Keratinocyte (primary cell): ENCODE data around the gene AIP. TPM values are rescaled to one million over a fixed set of nuclear protein-coding genes. Genes with fewer than 3 reads are reported as not detected.
A peak's percentile ranks its signal among the peaks of the same experiment; 100 is the strongest.

Experiments
- DNase-seq: peaks from one replicate; pipeline ENCODE4 v3.0.0-alpha.2; 2011; ENCODE audit warnings: low read depth, missing footprints, low spot score
- FAIRE-seq: peaks from 2 replicates; lab custom pipeline; 2011; peaks lifted over from hg19 to GRCh38; lab: Jason Lieb, UNC
- H2AFZ ChIP-seq: 2 replicates; pipeline ENCODE4 v1.6.0; 2012; ENCODE audit warnings: low read length, control low read depth, inconsistent platforms; ENCODE audit not compliant: control insufficient read depth
- H3K27ac ChIP-seq: 2 replicates; pipeline ENCODE4 v1.5.1; 2011; ENCODE audit warnings: low read length; ENCODE audit not compliant: control insufficient read depth, insufficient read depth
- H3K27me3 ChIP-seq: 3 replicates; pipeline ENCODE4 v1.6.0; 2011; ENCODE audit warnings: low read length; ENCODE audit not compliant: control insufficient read depth, insufficient read depth; ENCODE audit errors: extremely low read depth
- H3K36me3 ChIP-seq, 2 experiments: 2 replicates in 1 of 2; 3 replicates in 1 of 2; pipeline ENCODE4 v1.5.1; 2011; ENCODE audit warnings: low read length in 2 of 2, mild to moderate bottlenecking in 1 of 2; ENCODE audit not compliant: control insufficient read depth in 2 of 2, insufficient read depth in 2 of 2; ENCODE audit errors: extremely low read depth in 1 of 2
- H3K4me1 ChIP-seq: 3 replicates; pipeline ENCODE4 v1.5.1; 2011; ENCODE audit warnings: low read length; ENCODE audit not compliant: control insufficient read depth, insufficient read depth; ENCODE audit errors: extremely low read depth
- H3K4me2 ChIP-seq: 3 replicates; pipeline ENCODE4 v1.6.0; 2011; ENCODE audit warnings: low read depth, low read length; ENCODE audit not compliant: control insufficient read depth, insufficient read depth; ENCODE audit errors: extremely low read depth
- H3K4me3 ChIP-seq, 3 experiments: fragments of 200-600 bp in 1 of 3; sonication (generic) in 1 of 3; 2 replicates in 2 of 3; 3 replicates in 1 of 3; pipeline ENCODE4 v1.5.1; 2011 to 2016; ENCODE audit warnings: low read length in 3 of 3, mild to moderate bottlenecking in 3 of 3, control low read depth in 2 of 3, inconsistent platforms in 1 of 3, low read depth in 1 of 3, mixed read lengths in 1 of 3, mixed run types in 1 of 3, moderate library complexity in 1 of 3; ENCODE audit not compliant: control insufficient read depth in 2 of 3, insufficient read depth in 2 of 3; ENCODE audit errors: extremely low read depth in 1 of 3
- H3K79me2 ChIP-seq: 2 replicates; pipeline ENCODE4 v1.6.0; 2012; ENCODE audit warnings: low read length; ENCODE audit not compliant: control insufficient read depth, insufficient read depth
- H3K9ac ChIP-seq: 3 replicates; pipeline ENCODE4 v1.6.0; 2011; ENCODE audit warnings: low read length; ENCODE audit not compliant: control insufficient read depth, insufficient read depth; ENCODE audit errors: extremely low read depth
- H3K9me1 ChIP-seq: 3 replicates; pipeline ENCODE4 v1.6.0; 2011; ENCODE audit warnings: low read length; ENCODE audit not compliant: control insufficient read depth, insufficient read depth; ENCODE audit errors: extremely low read depth
- H3K9me3 ChIP-seq: 2 replicates; pipeline ENCODE4 v1.5.1; 2012; ENCODE audit warnings: low read depth, low read length; ENCODE audit not compliant: control insufficient read depth
- H4K20me1 ChIP-seq: 3 replicates; pipeline ENCODE4 v1.6.0; 2011; ENCODE audit warnings: low read length; ENCODE audit not compliant: control insufficient read depth, insufficient read depth; ENCODE audit errors: extremely low read depth
- CTCF ChIP-seq, 3 experiments: IDR thresholded peaks in 1 of 3; conservative IDR thresholded peaks in 1 of 3; optimal IDR thresholded peaks in 1 of 3; 2 replicates in 2 of 3; 3 replicates in 1 of 3; pipeline versions ENCODE3 to v1.5.1; 2011; ENCODE audit warnings: low read length in 3 of 3, mild to moderate bottlenecking in 3 of 3, moderate library complexity in 2 of 3, control low read depth in 1 of 3, inconsistent platforms in 1 of 3; ENCODE audit not compliant: insufficient read depth in 2 of 3; ENCODE audit errors: extremely low read depth in 1 of 3
- EZH2 ChIP-seq: IDR thresholded peaks from one replicate; pipeline ENCODE4 v1.6.1; 2012; ENCODE audit warnings: inconsistent platforms, mild to moderate bottlenecking, low read length, moderate library complexity
- dilution Hi-C: fragments of 300-500 bp; cut with MboI; formaldehyde crosslinking; loops from one replicate; pipeline ENCODE4 v1.7.0; 2020; ENCODE audit warnings: low sequenced_read_pairs; ENCODE audit not compliant: extremely low pct_ligation_motif_present
- polyA plus RNA-seq, 5 experiments: library from polyadenylated mRNA; depleted of rRNA in 3 of 5; stranded (reverse) in 3 of 5; stranded (forward) in 1 of 5; unstranded in 1 of 5; fragments of >200 nt; gene quantifications; 1 replicate in 1 of 5; 2 replicates in 3 of 5; 3 replicates in 1 of 5; pipeline versions ENCODE4 v1.2.1 to v1.2.3, GENCODE V29; 2011 to 2012; ENCODE audit warnings: missing spikeins in 2 of 5, low read depth in 1 of 5, low replicate concordance in 1 of 5

The AIP gene
- polyA plus RNA-seq, 1 donor (not counting 4 experiments of a cell fraction or from before 2014, with no cell fraction given) = 32.5 TPM

GRCh38 chr11:67506426-67507051 is 23.7 kb downstream of the AIP start:
- Histone ChIP-seq H3K9ac (peak overlapping the region; percentile 74), H3K4me3 (peak overlapping the region in 2 of 3 experiments; percentile 73 to 88), H3K36me3 (peaks cover 0 to 5% of the 10 kb centered on the region in 2 experiments), H3K79me2 (peaks cover 15% of the 10 kb centered on the region), H3K27ac (peak overlapping the region; percentile 26), H3K4me2 (peak overlapping the region; percentile 87), H4K20me1 (no peaks in the 10 kb centered on the region), H3K9me1 (no peaks in the 10 kb centered on the region), H2AFZ (no peak overlapping the region), H3K27me3 (no peaks in the 10 kb centered on the region), H3K4me1 (peaks cover 27% of the 10 kb centered on the region), H3K9me3 (no peaks in the 10 kb centered on the region)
- DNase-seq (no peak), FAIRE-seq (no peak)
- TF ChIP-seq EZH2 (no peak), CTCF (optimal IDR thresholded peaks at IDR 0.05 in 1 of 3, IDR thresholded peaks at IDR 0.05 in 1 of 3, conservative IDR thresholded peaks at IDR 0.05 in 1 of 3; ENCODE audit: extremely low read depth in 1 of 3, insufficient read depth in 2 of 3, low read length in 3 of 3) (peak in 1 of 3 experiments; percentile 4)
- dilution Hi-C loops = no loop called here

GRCh38 chr11:67507242-67507863 is 24.5 kb downstream of the AIP start:
- Histone ChIP-seq H3K9me3 (no peaks in the 10 kb centered on the region), H3K36me3 (peaks cover 0 to 1% of the 10 kb centered on the region in 2 experiments), H4K20me1 (no peaks in the 10 kb centered on the region), H3K4me1 (peaks cover 27% of the 10 kb centered on the region), H3K4me2 (peak overlapping the region; percentile 87), H3K9me1 (no peaks in the 10 kb centered on the region), H3K79me2 (peaks cover 15% of the 10 kb centered on the region), H2AFZ (peak overlapping the region; percentile 86), H3K27me3 (no peaks in the 10 kb centered on the region), H3K4me3 (peak overlapping the region; percentile 73 to 89 (median 88)), H3K9ac (peak overlapping the region; percentile 74), H3K27ac (peak overlapping the region; percentile 71)
- DNase-seq (peak; percentile 86), FAIRE-seq (no peak)
- dilution Hi-C loops = no loop called here
- TF ChIP-seq EZH2 (no peak), CTCF (optimal IDR thresholded peaks at IDR 0.05 in 1 of 3, IDR thresholded peaks at IDR 0.05 in 1 of 3, conservative IDR thresholded peaks at IDR 0.05 in 1 of 3; ENCODE audit: extremely low read depth in 1 of 3, insufficient read depth in 2 of 3, low read length in 3 of 3) (no peak)
